ENCODE measurements around the gene NCOR1.
A peak's percentile ranks its signal among the peaks of the same experiment; 100 is the strongest.
"Not testable (repeated sequence)": the region's sequence is repeated elsewhere in the genome, so short reads cannot be mapped to it uniquely, and the experiment has no call there.

NCOR1 gene

GRCh38 chr17:16073845-16074244, 141.5 kb downstream of the NCOR1 start:
- no peaks in the 10 kb centered on the region for H3K27me3 Mint-ChIP-seq
- no peak overlapping the region for H3K4me3 Mint-ChIP-seq
- peaks cover 4% of the 10 kb centered on the region for H3K4me1 Mint-ChIP-seq (ENCODE audit: low read depth)
- H3K36me3 Mint-ChIP-seq (ENCODE audit: low read depth) = peaks cover 87% of the 10 kb centered on the region
- no peak for DNase-seq
- no peaks in the 10 kb centered on the region for H3K9me3 Mint-ChIP-seq
- peak overlapping the region; percentile 12 for H3K27ac Mint-ChIP-seq

DNA sequence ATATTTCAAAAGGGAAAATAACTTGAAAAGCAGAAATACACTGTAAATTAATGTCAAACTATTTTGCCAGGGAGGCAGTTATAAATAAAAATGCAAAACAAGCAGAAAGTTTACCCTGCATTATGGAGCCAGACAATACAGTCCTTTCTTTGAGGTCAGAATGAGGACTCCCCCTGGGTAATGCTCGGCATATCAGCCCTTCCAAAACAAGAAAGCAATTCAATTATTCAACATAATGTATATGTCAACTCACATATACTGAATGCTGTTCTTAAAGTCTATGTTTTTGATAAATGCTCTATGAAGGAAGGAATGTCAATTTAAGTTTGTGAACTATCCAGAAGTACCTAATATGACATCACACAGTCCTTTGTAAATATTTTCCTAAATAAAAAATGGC, 143.3 kb downstream of the NCOR1 start:
- peaks cover 92% of the 10 kb centered on the region for H3K36me3 Mint-ChIP-seq (ENCODE audit: low read depth)

DNA sequence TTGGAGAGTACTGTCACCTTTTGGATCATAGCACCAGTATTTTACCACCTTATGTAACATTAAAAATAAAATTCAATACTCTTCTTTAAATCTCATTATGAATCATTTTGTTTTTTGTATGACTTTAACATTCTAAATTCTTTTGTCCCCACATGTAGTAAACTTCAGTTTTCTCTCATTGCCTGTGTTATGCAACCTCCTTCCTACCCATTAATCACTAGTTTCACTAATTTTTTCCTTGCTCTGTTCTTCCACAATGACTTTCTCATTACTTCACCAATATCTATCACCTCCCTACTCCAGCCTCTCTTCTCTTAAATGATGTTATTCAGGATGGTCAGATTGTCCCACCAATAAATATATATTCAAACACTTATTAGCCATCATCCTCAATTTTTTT, 147.0 kb downstream of the NCOR1 start:
- no peaks in the 10 kb centered on the region for H3K27me3 Mint-ChIP-seq
- no peaks in the 10 kb centered on the region for H3K9me3 Mint-ChIP-seq
- H3K36me3 Mint-ChIP-seq (ENCODE audit: low read depth) = peaks cover 98% of the 10 kb centered on the region
- peaks cover 14% of the 10 kb centered on the region for H3K4me1 Mint-ChIP-seq (ENCODE audit: low read depth)
- no peak overlapping the region for H3K4me3 Mint-ChIP-seq
- no peak for DNase-seq
- H3K27ac Mint-ChIP-seq = peak overlapping the region; percentile 67

More for the DNA sequence above, 143.3 kb downstream of the NCOR1 start:
- Mint-ChIP-seq H3K4me1 (ENCODE audit: low read depth) (peaks cover 14% of the 10 kb centered on the region), H3K4me3 (no peak overlapping the region), H3K27me3 (no peaks in the 10 kb centered on the region), H3K9me3 (no peaks in the 10 kb centered on the region), H3K27ac (no peak overlapping the region)
- no peak for DNase-seq

- Mint-ChIP-seq H3K4me1 (ENCODE audit: low read depth) (peaks cover 14% of the 10 kb centered on the region), H3K36me3 (ENCODE audit: low read depth) (peaks cover 96% of the 10 kb centered on the region), H3K4me3 (no peak overlapping the region), H3K27ac (peak overlapping the region; percentile 66), H3K27me3 (no peaks in the 10 kb centered on the region), H3K9me3 (no peaks in the 10 kb centered on the region)
- DNase-seq = no peak
Observed at GRCh38 chr17:16066125-16066524, 149.2 kb downstream of the NCOR1 start.

DNA sequence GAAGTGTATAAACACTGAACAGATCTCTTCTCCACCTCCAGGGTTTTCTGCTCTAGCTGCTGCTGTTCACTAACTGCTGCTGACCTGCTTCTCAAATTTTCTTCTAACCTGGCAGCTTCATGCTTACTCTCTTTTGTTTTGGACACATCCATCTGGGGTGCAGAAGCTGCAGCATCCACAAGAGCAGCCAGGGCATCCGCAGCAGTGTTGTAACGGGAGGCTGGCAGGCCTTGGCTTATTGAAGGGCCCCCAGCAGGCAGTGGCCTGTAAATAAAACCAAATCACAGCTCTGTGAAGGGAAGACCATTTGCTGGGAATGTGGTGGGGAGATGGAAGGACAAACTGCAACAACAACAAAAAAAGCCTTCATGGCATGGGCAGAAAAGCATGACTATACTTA, 153.7 kb downstream of the NCOR1 start:
- no peak overlapping the region for H3K27ac Mint-ChIP-seq
- no peaks in the 10 kb centered on the region for H3K4me1 Mint-ChIP-seq (ENCODE audit: low read depth)
- H3K4me3 Mint-ChIP-seq = no peak overlapping the region
- H3K36me3 Mint-ChIP-seq (ENCODE audit: low read depth) = peaks cover 93% of the 10 kb centered on the region
- H3K9me3 Mint-ChIP-seq = no peaks in the 10 kb centered on the region
- DNase-seq = no peak
- no peaks in the 10 kb centered on the region for H3K27me3 Mint-ChIP-seq

- H3K27ac Mint-ChIP-seq = peak overlapping the region; percentile 5
- not testable (repeated sequence) for DNase-seq; H3K4me1 Mint-ChIP-seq (ENCODE audit: low read depth); H3K27me3 Mint-ChIP-seq; H3K4me3 Mint-ChIP-seq; H3K9me3 Mint-ChIP-seq
- H3K36me3 Mint-ChIP-seq (ENCODE audit: low read depth) = peaks cover 89% of the 10 kb centered on the region
Observed at GRCh38 chr17:16055139-16055538, 160.2 kb downstream of the NCOR1 start.

DNA sequence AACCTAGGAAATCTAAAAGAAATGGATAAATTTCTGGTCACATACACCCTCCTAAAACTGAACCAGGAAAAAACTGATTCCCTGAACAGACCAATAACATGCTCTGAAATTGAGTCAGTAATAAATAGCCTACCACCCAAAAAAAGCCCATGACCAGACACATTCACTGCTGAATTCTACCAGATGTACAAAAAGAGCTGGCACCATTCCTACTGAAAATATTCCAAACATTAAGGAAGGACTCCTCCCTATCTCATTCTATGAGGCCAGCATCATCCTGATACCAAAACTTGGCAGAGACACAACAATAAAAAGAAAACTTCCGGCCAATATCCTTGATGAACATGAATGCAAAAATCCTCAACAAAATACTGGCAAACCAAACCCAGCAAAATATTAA, 162.8 kb downstream of the NCOR1 start:
- H3K27me3 Mint-ChIP-seq = no peaks in the 10 kb centered on the region
- H3K36me3 Mint-ChIP-seq (ENCODE audit: low read depth) = peaks cover 86% of the 10 kb centered on the region
- H3K4me1 Mint-ChIP-seq (ENCODE audit: low read depth) = peaks cover 7% of the 10 kb centered on the region
- no peak overlapping the region for H3K4me3 Mint-ChIP-seq
- no peak for DNase-seq
- H3K9me3 Mint-ChIP-seq = peaks cover 2% of the 10 kb centered on the region
- peak overlapping the region; percentile 47 for H3K27ac Mint-ChIP-seq

DNA sequence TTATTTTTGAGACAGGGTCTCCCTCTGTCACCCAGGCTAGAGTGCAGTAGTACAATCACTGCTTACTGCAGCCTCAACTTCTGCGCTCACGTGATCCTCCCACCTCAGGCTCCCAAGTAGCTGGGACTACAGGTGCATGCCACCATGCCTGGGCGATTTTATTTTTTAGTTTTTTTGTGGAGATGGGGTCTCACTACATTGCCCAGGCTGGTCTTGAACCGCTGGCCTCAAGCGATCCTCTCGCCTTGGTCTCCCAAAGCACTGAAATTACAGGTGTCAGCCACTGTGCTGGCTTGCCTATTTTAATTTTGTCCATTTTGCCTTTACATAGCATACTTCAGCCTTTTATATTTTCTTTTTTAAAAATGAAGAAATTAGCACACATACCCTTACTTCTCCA, 164.5 kb downstream of the NCOR1 start:
- Mint-ChIP-seq H3K27ac (peak overlapping the region; percentile 35), H3K9me3 (peaks cover 2% of the 10 kb centered on the region), H3K4me1 (ENCODE audit: low read depth) (peaks cover 12% of the 10 kb centered on the region), H3K4me3 (no peak overlapping the region), H3K27me3 (no peaks in the 10 kb centered on the region), H3K36me3 (ENCODE audit: low read depth) (peaks cover 86% of the 10 kb centered on the region)
- DNase-seq = no peak

DNA sequence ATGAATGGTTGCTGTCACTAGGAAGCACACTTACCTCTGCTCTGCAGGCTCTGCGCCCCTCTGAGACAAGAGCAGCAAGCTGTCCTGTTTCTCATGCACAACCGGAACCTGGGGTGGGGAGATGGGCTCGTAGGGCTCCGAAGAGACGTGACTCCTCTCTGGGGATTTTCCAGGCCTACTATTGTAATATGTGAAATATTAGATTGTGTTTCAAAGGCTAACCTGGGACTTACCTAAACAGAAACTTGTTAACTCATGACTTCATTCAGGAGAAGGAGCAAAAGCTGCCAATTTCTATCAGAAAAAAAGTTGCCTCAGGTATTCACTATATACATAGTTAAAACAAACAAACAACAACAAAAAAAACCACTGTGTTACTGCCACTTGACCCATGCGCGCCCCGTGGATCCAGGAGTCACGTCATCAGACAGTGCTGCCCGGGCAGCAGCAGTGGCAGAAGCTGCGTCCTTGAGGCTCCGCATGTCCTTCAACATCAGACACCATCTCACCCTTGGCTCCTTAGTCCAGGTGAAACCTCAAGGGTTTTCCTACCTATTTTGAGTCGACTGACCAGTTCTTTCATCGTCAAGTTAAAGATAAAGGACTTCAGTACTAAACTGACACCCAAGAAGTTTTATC, 166.4 kb downstream of the NCOR1 start:
- H3K27ac Mint-ChIP-seq = no peak overlapping the region
- H3K27me3 Mint-ChIP-seq = no peaks in the 10 kb centered on the region
- peaks cover 10% of the 10 kb centered on the region for H3K4me1 Mint-ChIP-seq (ENCODE audit: low read depth)
- DNase-seq = no peak
- H3K36me3 Mint-ChIP-seq (ENCODE audit: low read depth) = peaks cover 84% of the 10 kb centered on the region
- H3K4me3 Mint-ChIP-seq = no peak overlapping the region
- H3K9me3 Mint-ChIP-seq = no peaks in the 10 kb centered on the region

- H3K9me3 Mint-ChIP-seq = no peaks in the 10 kb centered on the region
- peaks cover 16% of the 10 kb centered on the region for H3K4me1 Mint-ChIP-seq (ENCODE audit: low read depth)
- peak overlapping the region; percentile 22 for H3K27ac Mint-ChIP-seq
- DNase-seq = no peak
- H3K4me3 Mint-ChIP-seq = no peak overlapping the region
- H3K27me3 Mint-ChIP-seq = no peaks in the 10 kb centered on the region
- H3K36me3 Mint-ChIP-seq (ENCODE audit: low read depth) = peaks cover 85% of the 10 kb centered on the region
Observed at GRCh38 chr17:16046966-16047365, 168.4 kb downstream of the NCOR1 start.

GRCh38 chr17:16044487-16044886, 170.8 kb downstream of the NCOR1 start:
- DNase-seq = no peak
- H3K4me1 Mint-ChIP-seq (ENCODE audit: low read depth) = peaks cover 12% of the 10 kb centered on the region
- H3K27me3 Mint-ChIP-seq = no peaks in the 10 kb centered on the region
- H3K9me3 Mint-ChIP-seq = no peaks in the 10 kb centered on the region
- H3K36me3 Mint-ChIP-seq (ENCODE audit: low read depth) = peaks cover 86% of the 10 kb centered on the region
- H3K4me3 Mint-ChIP-seq = no peak overlapping the region
- H3K27ac Mint-ChIP-seq = peak overlapping the region; percentile 64

DNA sequence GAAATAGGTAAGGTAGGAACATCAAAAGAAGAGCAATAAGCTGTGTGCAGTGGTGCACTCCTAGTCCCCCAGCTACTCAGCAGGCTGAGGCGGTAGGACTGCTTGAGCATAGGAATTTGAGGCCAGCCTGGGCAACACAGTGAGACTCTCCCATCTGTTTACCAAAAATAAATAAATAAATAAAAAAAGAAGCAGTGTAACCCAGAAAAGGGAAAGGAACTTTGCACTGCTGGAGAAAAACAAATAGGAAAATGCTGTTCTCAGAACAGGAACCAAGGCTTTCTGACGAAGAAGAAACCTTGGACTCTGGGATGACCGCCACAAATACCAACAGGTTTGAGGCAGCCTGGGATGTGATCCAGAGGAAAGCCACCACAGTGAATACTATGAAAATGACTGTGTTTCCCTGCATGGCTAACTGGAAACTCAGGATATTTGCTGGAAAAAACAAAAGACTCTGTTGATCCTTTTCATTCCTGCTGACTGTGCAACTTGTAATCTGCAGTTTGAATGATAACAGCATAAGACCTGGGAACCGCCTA, 174.6 kb downstream of the NCOR1 start:
- no peak overlapping the region for H3K27ac Mint-ChIP-seq
- no peak for DNase-seq
- no peaks in the 10 kb centered on the region for H3K9me3 Mint-ChIP-seq
- peaks cover 89% of the 10 kb centered on the region for H3K36me3 Mint-ChIP-seq (ENCODE audit: low read depth)
- H3K4me1 Mint-ChIP-seq (ENCODE audit: low read depth) = peaks cover 27% of the 10 kb centered on the region
- H3K4me3 Mint-ChIP-seq = no peak overlapping the region
- H3K27me3 Mint-ChIP-seq = no peaks in the 10 kb centered on the region

DNA sequence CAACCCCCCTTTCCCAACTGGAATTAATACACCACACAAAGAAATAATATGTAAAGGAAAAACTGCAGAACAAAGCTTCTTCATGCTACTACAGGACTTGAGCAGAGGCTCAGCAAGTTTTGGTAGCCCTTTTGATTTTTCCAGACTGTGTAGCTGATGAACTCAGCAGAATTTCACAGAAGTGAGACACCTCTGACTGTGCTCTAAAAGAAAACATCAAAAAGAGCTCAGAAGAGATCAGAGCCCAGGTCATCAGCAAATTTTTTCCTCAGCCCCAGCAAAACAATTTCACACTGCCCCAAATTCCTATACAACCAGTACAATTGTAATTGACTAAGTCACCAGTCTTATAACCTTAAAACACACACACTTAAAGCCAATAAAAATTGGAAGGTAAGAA, 177.7 kb downstream of the NCOR1 start:
- Mint-ChIP-seq H3K4me1 (ENCODE audit: low read depth) (peaks cover 25% of the 10 kb centered on the region), H3K27me3 (no peaks in the 10 kb centered on the region), H3K27ac (peak overlapping the region; percentile 81), H3K9me3 (no peaks in the 10 kb centered on the region), H3K4me3 (no peak overlapping the region), H3K36me3 (ENCODE audit: low read depth) (peaks cover 91% of the 10 kb centered on the region)
- DNase-seq = no peak

DNA sequence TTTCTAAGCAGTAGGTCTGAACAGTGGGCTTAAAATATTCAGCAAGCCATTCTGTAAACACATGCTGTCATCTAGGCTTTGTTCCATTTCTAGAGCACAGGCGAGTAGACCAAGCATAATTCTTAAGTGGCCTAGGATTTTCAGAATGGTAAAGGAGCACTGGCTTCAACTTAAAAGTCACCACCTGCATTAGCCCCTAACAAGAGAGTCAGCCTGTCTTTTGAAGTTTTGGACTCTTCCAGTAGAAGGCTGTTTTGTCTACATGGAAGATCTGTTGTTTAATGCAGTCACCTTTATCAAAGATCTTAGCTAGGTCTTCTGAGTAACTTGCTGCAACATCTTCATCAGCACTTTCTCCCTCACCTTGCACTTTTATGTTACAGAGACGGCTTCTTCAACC, 179.1 kb downstream of the NCOR1 start:
- peaks cover 95% of the 10 kb centered on the region for H3K36me3 Mint-ChIP-seq (ENCODE audit: low read depth)

GRCh38 chr17:16033729-16034349, 181.5 kb downstream of the NCOR1 start:
- no peak for DNase-seq
- H3K9me3 Mint-ChIP-seq = no peaks in the 10 kb centered on the region
- peaks cover 100% of the 10 kb centered on the region for H3K36me3 Mint-ChIP-seq (ENCODE audit: low read depth)
- H3K4me1 Mint-ChIP-seq (ENCODE audit: low read depth) = peaks cover 42% of the 10 kb centered on the region
- H3K4me3 Mint-ChIP-seq = no peak overlapping the region
- peak overlapping the region; percentile 71 for H3K27ac Mint-ChIP-seq
- H3K27me3 Mint-ChIP-seq = no peaks in the 10 kb centered on the region

More for the DNA sequence above, 179.1 kb downstream of the NCOR1 start:
- no peak for DNase-seq
- no peaks in the 10 kb centered on the region for H3K9me3 Mint-ChIP-seq
- peak overlapping the region; percentile 81 for H3K27ac Mint-ChIP-seq
- H3K27me3 Mint-ChIP-seq = no peaks in the 10 kb centered on the region
- H3K4me3 Mint-ChIP-seq = no peak overlapping the region
- peaks cover 25% of the 10 kb centered on the region for H3K4me1 Mint-ChIP-seq (ENCODE audit: low read depth)

Measured in activated T-cell treated with anti-CD3 and anti-CD28 coated beads, Interleukin-2, amount 50 U/mL, for 24 hours (primary cell).